D341Med (cell line): ENCODE data around the gene GPR78.

Experiments
- DNase-seq: peaks from one replicate; pipeline ENCODE4 v3.0.0; 2012; ENCODE audit warnings: low spot score

Gene GPR78

DNA sequence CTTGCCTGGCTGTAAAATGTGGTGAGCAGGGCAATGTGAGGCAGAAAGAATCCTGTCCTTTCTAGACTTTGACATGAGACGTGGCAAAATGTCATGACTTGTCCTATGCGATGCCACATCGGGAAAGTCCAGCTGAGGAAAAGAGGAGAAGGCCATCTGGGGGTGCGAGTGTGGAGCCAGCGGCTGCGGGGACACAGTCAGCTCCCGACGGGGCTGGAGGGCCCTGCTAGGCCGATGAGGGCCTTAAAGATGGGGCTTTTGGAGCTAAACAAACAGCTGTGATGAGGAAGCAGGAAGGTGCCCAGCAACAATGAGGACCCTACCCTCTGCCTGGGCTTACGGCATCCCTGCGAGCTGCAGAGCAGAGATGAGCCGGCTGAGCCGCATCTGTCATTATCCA, 20.1 kb downstream of the GPR78 start:
- no peak for DNase-seq

DNA sequence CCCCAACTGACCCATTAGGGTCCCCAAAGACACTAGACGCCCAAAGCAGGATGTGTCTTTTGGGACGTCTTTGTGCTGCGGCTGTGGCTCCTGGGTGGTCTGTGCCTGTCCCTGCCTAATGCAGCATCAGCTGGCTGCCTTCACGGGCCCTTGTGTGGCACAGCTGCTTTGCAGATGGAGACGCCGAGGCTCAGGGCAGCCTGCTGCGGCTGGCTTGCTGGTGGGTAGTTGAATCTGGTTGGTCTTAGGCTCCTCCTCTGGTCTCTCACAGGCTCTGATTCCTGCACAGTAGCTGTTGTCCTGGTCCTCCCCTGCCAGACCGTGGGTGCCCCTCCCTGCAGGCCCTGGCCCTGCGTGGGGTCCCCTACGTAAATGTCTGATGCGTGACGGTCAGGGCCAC, 20.5 kb downstream of the GPR78 start:
- DNase-seq: no peak

DNA sequence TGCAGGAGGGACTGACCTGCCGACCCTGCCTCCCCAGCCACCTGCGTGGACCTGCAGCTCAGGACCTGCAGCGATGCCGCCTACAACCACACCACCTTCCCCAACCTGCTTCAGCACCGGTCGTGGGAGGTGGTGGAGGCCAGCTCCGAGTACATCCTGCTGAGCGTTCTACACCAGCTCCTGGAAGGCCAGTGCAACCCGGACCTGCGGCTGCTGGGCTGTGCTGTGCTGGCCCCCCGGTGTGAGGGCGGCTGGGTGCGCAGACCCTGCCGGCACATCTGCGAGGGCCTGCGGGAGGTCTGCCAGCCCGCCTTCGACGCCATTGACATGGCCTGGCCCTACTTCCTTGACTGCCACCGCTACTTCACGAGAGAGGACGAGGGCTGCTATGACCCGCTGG, 20.9 kb downstream of the GPR78 start:
- no peak for DNase-seq

DNA sequence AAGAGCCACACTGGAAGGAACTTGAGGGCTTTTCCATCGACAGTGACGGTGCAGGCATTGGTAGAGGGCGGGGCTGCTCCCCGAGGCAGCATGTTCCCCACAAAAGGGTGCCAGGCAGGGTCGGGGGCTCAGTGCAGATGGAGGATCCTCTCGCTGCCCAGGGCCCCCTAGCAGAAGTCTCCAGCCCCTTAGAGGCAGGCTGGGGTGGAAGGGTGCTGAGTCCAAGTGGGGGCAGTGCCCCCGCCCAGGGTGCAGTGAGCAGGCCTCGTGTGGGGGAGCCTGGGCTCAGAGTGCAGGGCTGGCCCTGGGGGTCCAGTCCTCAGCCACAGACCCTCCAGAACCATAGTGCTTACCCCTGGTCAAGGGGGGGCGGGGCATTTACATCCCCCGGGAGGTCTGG, 21.4 kb downstream of the GPR78 start:
- no peak for DNase-seq

DNA sequence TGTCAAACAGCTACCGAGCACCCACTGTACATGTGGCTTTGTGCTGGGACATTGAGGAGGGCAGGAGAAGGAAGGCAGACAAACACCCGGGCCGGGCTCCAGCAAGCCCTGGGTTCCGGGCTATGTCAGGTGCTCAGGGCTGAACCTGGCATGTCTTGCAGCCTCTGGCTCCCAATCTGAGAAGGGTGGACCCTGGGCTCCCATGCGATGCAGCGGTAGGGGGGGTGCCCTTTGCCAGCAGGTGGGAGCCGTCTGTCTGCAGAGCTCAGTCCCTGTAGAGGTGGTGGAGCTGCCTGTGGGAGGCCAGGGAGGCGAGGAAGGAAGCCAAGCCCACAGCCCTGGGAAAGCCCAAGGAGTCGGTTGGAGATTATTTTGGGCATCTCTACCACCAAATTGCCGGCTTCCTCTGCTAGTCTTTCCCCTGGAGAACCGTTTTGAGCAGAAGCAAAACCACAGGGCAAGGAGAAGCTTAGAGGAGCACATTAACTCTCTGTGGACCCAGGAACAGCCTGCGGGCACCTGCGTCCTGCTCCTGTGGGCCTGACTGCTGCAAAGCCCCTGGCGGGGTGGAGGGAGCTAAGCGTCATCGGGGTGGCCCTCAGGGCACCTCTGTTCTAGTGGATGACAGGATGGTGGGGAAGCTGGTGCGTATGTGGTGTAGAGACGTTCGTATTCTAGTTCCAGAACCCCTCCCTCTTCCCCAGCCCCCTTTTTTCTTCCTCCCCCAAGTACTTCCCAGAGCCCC, 22.7 kb downstream of the GPR78 start:
- no peak for DNase-seq

DNA sequence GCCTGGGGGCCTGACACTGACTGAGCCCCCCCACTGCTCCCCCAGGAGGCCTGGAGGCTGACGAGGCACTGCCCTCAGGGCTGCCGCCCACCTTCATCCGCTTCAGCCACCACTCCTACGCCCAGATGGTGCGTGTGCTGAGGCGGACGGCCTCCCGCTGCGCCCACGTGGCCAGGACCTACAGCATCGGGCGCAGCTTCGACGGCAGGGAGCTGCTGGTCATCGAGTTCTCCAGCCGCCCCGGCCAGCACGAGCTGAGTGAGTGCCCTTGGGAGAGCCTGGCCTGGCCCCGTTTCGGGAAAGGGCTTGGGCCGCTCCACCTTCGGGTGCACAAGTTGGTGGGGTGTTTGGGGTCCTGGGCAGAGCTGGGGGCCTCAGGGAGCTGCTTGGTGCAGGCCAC, 23.7 kb downstream of the GPR78 start:
- no peak for DNase-seq

DNA sequence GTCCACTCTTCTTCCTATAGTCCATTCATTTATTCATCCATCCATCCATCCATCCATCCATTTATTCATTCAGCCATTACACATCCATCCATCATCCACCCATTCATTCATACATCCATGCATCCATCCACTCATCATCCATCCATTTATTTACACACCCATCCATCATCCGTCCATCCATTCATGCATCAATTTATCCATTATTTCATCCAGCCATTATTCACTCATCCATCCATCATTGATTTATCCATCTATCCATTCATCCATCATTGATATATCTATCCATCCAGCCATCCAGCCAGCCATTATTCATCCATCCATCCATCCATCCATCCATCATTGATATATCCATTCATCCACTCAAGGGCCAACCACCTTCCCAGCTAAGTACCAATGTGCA, 25.1 kb downstream of the GPR78 start:
- no peak for DNase-seq

DNA sequence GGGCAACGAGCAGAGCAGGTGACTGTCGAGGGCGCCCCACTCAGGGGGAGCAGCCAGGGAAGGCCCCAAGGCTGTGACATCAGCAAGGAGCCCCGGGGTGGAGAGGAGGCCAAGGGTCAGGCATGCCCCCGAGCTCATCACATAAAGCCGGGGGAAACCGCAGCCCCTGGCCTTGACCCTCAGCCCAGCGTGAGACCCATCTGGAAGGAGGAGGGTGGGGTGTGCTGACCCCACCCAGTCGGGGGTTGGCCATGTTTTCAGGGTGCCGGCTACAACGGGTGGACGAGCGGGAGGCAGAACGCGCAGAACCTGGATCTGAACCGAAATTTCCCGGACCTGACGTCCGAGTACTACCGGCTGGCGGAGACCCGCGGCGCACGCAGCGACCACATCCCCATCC, 26.3 kb downstream of the GPR78 start:
- no peak for DNase-seq

DNA sequence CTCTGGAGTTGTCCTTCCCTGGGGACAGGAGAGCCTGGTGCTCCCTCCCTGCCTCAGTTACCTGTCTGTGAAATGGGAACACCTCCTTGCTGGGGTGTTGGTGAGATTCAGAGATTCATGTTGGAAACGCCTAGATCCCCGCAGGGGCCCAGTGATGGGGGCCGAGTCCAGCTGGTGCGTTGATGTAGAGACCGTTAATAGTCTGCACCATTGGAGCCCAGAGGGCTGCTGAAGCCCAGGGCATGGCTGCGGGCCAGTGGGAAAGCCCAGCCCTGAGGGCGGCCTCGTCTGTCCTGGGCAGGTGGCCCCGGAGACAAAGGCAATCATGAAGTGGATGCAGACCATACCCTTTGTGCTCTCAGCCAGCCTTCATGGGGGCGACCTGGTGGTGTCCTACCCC, 26.8 kb downstream of the GPR78 start:
- DNase-seq: no peak

DNA sequence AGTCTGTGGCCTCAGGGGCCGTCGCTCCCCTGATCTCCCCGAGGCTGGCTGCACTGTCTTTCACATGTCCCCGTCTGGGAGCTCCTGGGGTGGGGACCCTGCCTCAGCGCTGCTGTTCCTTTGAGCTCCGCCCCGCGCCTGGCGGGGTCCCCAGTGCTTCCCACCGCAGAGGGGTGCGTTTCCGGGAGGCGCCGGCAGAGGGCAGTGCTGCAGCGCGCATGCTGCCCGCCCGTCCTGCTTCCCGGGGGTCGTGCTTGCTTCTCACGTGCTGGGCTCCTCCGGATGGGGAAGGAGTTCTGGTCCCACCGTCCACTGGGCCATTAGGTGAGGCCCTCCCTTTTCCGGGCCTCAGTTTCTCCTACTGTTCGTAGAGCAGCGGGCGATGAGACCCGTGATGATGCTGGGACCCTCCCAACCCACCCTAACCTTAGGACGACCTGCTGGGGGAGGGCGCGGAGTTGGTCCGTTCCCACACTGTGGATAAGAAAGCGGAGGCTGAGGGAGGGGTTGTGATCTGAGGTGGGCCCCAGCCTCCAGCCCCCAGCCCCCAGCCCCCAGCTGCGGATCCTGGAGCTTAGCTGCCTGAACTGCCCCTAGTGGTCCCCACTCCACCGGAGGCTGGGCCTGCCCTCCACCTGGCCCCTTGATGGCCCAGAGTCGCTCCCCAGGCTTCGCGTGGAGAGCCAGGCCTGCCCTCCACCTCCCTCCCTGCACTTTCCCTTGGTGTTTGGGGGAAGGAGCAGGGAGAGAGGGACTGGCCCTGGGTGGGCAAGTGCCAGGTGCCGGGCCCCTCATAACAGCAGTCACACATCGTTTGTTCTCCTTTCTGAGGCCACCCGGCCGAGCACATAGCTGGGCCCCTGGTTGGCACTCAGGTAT, 27.6 kb downstream of the GPR78 start:
- DNase-seq: peak; percentile 93

DNA sequence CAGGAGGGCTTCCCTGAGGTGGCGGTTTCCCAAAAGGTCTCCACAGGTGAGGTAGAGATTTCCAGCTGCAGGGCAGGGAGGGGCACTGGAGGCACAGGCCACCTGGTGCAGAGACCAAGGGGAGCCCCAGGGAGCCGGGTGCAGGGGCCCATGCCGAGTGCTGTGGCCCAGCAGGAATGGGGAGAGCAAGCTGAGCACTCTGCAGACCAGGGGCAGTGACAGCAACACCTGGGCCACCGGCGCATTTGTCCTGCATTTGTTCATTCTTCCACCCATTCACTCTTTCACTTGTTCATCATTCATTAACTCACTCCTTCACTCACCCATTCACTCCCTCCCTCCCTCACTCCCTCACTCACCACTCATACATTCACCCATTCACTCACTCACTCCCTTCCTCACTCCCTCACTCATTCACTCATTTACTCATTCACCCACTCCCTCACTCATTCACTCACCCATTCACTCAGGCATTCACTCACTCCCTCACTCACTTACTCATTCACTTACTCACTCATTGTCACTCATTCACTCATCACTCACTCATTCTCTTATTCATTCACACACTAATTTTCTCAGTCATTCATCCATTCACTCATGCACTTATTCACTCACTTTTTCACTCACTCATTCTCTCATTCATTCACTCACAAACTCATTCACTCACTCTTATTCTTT, 28.7 kb downstream of the GPR78 start:
- DNase-seq: no peak

DNA sequence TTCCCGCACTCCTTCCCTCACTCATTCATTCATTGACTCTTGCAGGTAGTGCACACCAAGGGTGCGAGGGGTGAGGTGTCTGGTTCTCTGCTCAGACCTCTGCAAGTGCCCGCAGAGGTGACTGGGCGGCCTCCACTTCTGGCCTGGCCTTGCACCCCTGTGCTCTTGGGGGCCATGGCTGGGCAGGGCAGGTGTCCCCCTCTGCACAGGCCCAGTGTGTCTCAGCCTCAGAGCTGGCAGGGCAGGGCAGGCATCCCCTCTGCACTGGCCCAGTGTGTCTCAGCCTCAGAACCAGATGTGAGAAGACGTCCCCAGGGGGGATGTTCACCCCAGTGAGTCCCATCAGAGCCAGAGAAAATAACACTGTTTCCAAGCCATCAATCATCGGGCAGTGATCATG, 29.2 kb downstream of the GPR78 start:
- DNase-seq: no peak

DNA sequence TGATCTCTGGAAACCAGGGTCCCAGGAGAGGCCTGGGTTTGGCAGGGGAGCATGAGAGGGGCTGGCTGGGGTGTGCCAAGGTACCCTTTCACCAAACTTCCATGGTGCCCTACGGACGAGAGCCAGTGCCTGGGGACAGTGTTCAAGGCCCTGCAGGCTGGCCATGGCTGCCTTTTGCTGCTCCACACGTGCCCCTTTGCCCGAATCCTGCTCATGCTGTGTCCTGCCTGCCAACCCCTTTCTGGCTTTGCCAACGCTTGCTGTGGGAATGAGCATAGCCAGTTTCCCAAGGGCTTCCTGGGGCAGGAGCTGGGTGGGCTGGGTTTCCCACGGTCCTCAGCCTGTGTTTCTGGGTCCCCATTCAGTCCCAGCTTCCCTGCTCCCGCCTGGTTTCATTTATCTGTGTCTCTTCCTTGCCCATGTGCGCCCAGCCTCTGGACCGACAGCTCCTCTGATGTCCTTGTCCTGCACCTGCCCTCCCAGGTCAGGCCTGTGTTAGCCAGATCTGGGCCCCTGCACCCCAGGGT, 29.7 kb downstream of the GPR78 start:
- no peak for DNase-seq

DNA sequence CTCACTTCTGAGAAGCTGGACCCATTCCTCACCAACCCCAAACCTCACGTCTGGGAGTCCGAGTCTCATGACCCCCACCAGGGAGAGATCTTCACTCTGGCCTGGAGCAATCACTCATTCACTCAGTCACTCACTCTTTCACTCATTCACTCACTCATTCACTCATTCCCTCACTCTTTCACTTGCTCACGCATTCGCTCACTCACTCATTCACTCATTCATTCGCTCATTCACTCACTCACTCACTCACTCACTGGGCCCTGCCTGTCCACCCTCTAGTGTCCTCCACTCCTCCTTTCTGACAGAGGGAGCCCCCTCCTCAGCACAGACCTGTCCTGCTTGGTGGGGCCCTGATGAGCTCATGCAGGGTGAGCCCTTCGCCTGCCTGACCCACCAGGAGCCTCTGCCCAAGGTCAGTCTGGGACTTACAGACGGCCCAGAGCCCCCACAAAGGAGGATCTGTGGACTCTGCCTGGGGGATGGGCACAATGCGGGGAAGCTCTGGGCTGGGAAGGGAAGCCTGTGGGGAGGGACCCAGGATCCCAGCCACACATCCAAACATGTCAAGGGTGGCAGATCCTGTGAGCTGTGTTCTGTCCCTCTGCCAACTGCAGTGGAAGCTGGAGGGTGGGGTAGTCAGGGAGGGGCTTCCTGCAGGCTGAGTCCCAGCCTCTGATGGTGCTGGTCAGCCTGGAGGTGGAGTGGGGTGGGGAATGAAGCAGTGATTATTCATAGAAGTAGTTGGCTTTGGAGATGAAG, 30.8 kb downstream of the GPR78 start:
- no peak for DNase-seq

DNA sequence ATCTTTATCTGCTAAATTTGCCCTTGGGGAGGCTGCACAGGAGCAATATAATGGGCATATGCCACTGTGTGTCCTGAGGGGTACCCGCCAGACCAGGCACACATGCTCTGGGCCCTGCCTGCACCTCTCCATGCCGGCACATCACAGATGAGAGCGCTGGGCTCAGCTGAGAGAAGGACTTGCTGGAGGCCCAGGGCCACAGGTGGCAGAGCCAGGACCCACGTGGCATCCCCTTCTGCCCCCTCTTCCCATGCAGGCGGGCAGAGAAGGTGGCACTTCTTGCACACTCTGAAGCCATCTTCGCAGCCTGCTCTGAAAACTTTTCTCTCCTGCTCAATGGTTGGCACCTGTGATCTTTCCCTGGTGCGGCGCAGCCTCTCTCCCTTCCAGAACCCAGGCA, 32.5 kb downstream of the GPR78 start:
- no peak for DNase-seq

DNA sequence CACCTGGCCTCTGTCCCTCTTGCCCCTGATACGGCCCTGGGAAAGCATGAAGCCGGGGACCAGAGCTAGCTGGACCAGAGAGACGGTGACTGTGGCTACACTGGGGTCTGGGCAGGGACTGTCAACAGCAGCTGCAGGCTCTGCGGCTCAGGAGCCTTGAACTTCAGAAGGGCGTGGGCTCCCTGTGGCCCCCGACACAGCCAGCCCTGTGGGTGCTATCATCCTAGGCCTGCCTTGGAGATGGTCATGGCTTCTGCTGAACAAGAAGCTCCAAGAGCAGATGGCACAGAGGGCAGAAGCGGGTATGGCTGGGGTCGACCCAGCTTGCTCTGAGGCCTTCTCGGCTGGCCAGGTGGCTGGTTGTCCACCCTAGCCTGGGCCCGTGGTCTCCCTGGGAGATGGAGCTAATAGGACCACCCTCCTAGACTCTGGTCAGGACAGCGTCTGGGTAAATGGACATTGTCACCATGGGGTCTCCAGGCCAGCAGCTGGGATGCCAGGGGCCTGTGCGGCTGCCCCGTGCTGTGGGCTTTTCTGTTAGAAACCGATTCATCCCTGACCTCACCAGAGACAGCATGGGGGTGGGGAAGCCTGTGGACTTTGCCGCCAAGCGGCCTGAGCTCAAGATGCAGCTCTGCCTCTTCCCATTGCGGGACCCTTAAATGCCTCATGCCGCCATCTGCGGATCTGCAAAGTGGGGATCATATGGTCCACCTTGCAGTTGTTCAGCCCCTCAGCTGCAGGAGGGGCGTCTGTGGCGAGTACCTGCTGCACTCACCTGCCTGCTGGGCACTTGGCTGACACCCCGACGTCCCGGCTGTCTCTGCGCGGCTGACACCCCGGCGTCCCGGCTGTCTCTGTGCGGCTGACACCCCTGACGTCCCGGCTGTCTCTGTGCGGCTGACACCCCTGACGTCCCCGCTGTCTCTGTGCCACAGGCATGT, 33.5 kb downstream of the GPR78 start:
- DNase-seq: no peak

DNA sequence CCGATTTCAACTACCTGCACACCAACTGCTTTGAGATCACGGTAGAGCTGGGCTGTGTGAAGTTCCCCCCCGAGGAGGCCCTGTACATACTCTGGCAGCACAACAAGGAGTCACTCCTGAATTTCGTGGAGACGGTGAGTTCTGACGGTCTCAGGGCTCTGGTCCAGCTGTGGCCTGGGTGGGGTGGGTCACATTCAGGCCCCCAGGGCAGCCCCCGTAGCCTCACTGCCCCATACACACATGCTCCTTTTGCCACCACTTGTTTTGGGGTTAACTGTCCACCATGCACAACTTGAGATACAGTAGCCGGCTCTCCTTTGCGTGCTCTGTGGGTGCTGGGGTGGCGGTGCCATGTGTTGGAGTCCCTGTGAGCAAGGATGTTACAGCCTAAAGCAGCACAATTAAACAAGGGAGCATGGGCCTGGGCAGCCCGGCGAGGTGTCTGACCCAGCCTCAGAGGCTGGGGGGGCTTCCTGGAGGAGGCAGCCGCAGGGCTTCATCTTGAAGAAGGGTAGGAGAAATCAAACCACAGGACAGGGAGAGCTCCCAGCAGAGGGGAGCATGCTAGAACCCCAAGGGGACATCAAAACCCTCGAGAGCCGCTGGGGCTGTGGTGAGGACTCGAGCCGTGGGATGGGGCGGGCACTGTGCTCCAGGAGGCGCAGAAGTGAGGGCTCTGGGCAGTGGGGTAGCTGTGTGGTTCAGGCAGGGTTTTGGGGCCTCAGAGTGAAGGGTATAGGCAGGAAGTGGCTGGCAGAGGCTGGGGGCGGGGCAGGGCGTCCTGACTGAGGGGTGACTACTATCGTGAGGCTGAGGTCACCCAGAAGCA, 34.4 kb downstream of the GPR78 start:
- no peak for DNase-seq

DNA sequence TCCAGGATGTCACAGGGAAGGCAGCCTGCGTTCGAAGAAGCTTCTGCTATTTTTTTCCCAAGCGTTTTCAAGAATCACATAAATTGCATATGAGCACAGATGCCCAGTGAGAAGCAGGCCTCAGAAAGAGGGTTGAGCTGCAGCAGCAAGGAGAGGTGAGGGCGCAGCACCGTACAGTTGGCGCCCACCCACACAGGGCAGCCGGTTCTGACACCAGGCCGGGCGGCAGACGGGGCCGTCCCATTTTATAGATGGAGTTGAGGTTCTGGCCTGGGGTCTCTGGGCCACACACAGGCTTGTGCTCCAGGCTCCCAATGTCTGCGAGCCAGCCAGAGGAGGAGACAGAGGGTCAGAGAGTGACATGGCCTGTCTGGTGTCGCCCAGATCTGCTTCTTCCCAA, 35.2 kb downstream of the GPR78 start:
- no peak for DNase-seq

DNA sequence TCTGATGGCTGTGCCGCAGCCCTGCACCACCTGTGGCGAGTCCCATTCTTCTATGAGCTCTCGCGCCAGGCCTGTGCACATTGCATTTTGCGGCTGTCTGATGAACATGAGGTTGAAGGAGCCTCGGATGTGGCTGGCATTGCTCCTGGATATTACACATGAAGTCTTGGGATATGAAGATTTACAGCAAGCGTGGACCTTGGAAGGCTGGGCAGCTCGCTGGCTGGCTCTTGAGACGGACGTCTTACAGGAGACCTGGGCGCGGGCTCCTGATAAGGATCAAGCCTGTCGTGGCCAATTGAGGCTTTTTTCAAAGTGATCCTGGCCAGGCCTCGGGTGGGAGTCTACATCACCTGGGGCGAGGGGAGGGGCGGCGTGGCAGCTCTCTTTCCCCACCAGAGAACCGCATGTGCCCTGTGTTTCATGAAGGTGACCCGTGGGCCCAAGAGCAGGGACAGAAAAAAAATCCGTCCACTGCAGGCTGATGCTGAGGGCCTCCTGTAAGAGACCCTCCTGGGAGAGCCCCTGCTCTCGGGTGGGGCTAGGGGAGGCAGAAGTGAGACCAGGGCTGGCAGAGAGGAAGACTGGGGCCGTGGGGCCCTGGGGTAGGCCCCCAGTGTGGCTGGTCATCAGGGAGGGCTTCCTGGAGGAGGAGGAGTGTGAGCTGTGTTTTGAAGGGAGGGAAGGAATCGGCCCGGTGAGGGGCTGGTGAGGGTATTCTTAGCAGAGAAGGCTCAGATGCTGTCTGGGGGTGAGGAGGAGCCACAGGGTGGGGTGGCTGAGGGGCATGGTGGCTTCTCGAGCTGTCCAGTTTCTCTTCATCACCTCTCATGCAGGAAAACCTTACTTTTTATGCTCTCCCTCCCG, 36.0 kb downstream of the GPR78 start:
- no peak for DNase-seq
